ENCODE measurements around the gene MTG2. TPM values are rescaled to one million over a fixed set of nuclear protein-coding genes. Genes with fewer than 3 reads are reported as not detected.

The MTG2 gene
- 22.8 and 24.1 TPM in 2 replicates for total RNA-seq (2021; fragmentation: NEBNext Ultra II Directional; extraction: Animal tissue kit (Norgen Biotek cat#: 25700))
- polyA plus RNA-seq (2011; rRNA removed), result 14.4 and 24.7 TPM in 2 replicates
- 18.4 TPM for polyA plus RNA-seq (2011; cell fraction: cytosol; rRNA removed)
- 19.7 TPM for polyA plus RNA-seq (2011; cell fraction: nucleus; rRNA removed)
- 17.7 to 22.3 TPM (median 18.6 TPM) in 4 replicates for polyA plus RNA-seq (2012, experiment 1 of 2)
- 18.3 TPM for polyA plus RNA-seq (2012, experiment 2 of 2)
- polyA plus RNA-seq (2013, experiment 1 of 2), result 23.6 TPM
- 23.9 TPM for polyA plus RNA-seq (2013, experiment 2 of 2)
- polyA minus RNA-seq (2011; rRNA and poly(A)+ RNA removed), result 7.7 and 10.8 TPM in 2 replicates
- polyA minus RNA-seq (2011; cell fraction: cytosol; rRNA and poly(A)+ RNA removed), result 8.8 TPM
- 12.1 TPM for polyA minus RNA-seq (2011; cell fraction: nucleus; rRNA and poly(A)+ RNA removed)
- long read RNA-seq, experiment 1, partial matches to known transcripts, result 0 of 6 reads
- long read RNA-seq, experiment 1, other reads (novel, unspliced or antisense), result 5 of 6 reads
- long read RNA-seq, experiment 2, partial matches to known transcripts, result 3 of 13 reads
- long read RNA-seq, experiment 2, other reads (novel, unspliced or antisense), result 6 of 13 reads

GRCh38 chr20:62182469-62183425 lies at the start of gene MTG2:
TSS of gene MTG2 (plus strand) at chr20:62183028. CDS start at chr20:62193421, 10,393 bp downstream.
- Histone ChIP-seq H3K4ac (replicated peaks; ENCODE audit: insufficient read length, low read depth, low read length) (peak within 1 kb of the TSS; percentile 91), H3K23me2 (ENCODE audit: low read depth, low read length) (peaks cover 3% of the 10 kb centered on the region), H2AK5ac (ENCODE audit: low read depth, low read length) (no peak within 1 kb of the TSS), H2BK20ac (ENCODE audit: low read length) (no peak within 1 kb of the TSS), H3K18ac (ENCODE audit: extremely low read depth, low read length) (peak within 1 kb of the TSS; percentile 66), H3K4me3 (ENCODE audit: extremely low read depth in 1 of 4, insufficient read depth in 2 of 4, low read depth in 3 of 4, low read length in 4 of 4) (peak within 1 kb of the TSS; percentile 81 to 93 (median 90)), H2BK12ac (ENCODE audit: low read depth, low read length) (no peak within 1 kb of the TSS), H3K56ac (replicated peaks; ENCODE audit: insufficient read length, low read depth, low read length) (peak within 1 kb of the TSS; percentile 90), H4K91ac (replicated peaks; ENCODE audit: insufficient read length, low read length) (peak within 1 kb of the TSS; percentile 77), H2BK120ac (replicated peaks; ENCODE audit: low read depth, low read length) (no peak within 1 kb of the TSS), H4K5ac (ENCODE audit: insufficient read length, low read depth, low read length) (peak within 1 kb of the TSS; percentile 53), H3K27ac (ENCODE audit: low read depth, low read length) (peak within 1 kb of the TSS; percentile 82), H4K8ac (ENCODE audit: extremely low read depth, insufficient read depth, low read length) (peak within 1 kb of the TSS; percentile 96), H3K23ac (ENCODE audit: insufficient read length) (no peak within 1 kb of the TSS), H2BK5ac (ENCODE audit: low read depth, low read length) (peak within 1 kb of the TSS; percentile 87), H3K79me2 (ENCODE audit: control insufficient read depth in 1 of 2, insufficient read depth in 2 of 2, low read length in 2 of 2) (peaks cover 6 to 28% of the 10 kb centered on the region in 2 experiments; a peak in 3 of 4 replicates), H3K36me3 (ENCODE audit: control insufficient read depth in 2 of 4, insufficient read depth in 4 of 4, low read length in 3 of 4) (peaks cover 0 to 11% (median 5%) of the 10 kb centered on the region in 4 experiments; a peak in 6 of 8 replicates), H3K9ac (replicated peaks in 1 of 4; ENCODE audit: extremely low read depth in 1 of 4, low read depth in 3 of 4, low read length in 3 of 4) (peak within 1 kb of the TSS; percentile 86 to 88 (median 88)), H4K20me1 (replicated peaks in 1 of 2; ENCODE audit: control insufficient read depth in 1 of 2, insufficient read depth in 2 of 2, low read length in 2 of 2) (peaks cover 0 to 6% of the 10 kb centered on the region in 2 experiments), H3K9me3 (ENCODE audit: insufficient read depth in 2 of 2, low read depth in 1 of 2, low read length in 1 of 2) (no peaks in the 10 kb centered on the region), H3K79me1 (ENCODE audit: low read depth, low read length) (peaks cover 13% of the 10 kb centered on the region; the same call in 1 of the 2 replicates), H2AFZ (ENCODE audit: low read length) (no peak within 1 kb of the TSS; the same call in 1 of the 2 replicates), H3K14ac (ENCODE audit: insufficient read length) (no peak within 1 kb of the TSS), H2BK15ac (ENCODE audit: low read length) (no peak within 1 kb of the TSS), H3K27me3 (replicated peaks in 1 of 4; ENCODE audit: control insufficient read depth in 3 of 4, extremely low read depth in 1 of 4, insufficient read depth in 3 of 4, low read length in 3 of 4) (no peaks in the 10 kb centered on the region), H3K4me1 (replicated peaks in 1 of 4; ENCODE audit: control insufficient read depth in 3 of 4, insufficient read depth in 4 of 4, low read length in 3 of 4) (peaks cover 0 to 5% (median 1%) of the 10 kb centered on the region in 4 experiments; a peak in 3 of 7 replicates), H3K4me2 (ENCODE audit: insufficient read depth in 1 of 2, low read depth in 2 of 2, low read length in 2 of 2) (peak within 1 kb of the TSS; percentile 96 to 98)
- 2% methylated on average over 82 of the region's 96 CpGs; no CpG with 5 or more reads in 1 of the 2 experiments for WGBS, 2 experiments (ENCODE audit: extremely low coverage in 1 of 2, insufficient coverage in 1 of 2, insufficient read length in 1 of 2, insufficient replicate concordance in 2 of 2, low coverage in 1 of 2, low lambda C conversion rate in 2 of 2, missing lambda C conversion rate in 1 of 2)
- FAIRE-seq, result no peak
- peak; percentile 90 to 93 for DNase-seq (ENCODE audit: low read depth in 1 of 2, low spot score in 2 of 2)
- ChIA-PET CTCF (ENCODE audit: partially characterized antibody) (interaction anchor here (1.6 kb wide), 1 partner anchor 172 kb away, joined by 3 read pairs; no protein-coding TSS in a partner anchor), POLR2A (ENCODE audit: partially characterized antibody) (interaction anchor here (0.7 to 1.8 kb wide), 8 partner anchors 8 to 129 kb away, joined by 3 to 4 read pairs (median 3); no protein-coding TSS in a partner anchor)
- TF ChIP-seq POLR2A (IDR thresholded peaks at IDR 0.05; ENCODE audit: control extremely low read depth in 1 of 2, low read depth in 2 of 2, low read length in 2 of 2), result peak; percentile 70 to 87
- TF ChIP-seq ATF3 (IDR thresholded peaks at IDR 0.05; ENCODE audit: insufficient read depth, low read depth, low read length), result peak; percentile 68; the same call in 1 of the 2 replicates
- peak; percentile 68 for TF ChIP-seq SRF (IDR thresholded peaks at IDR 0.05; ENCODE audit: low read depth, low read length)
- TF ChIP-seq SP4 (IDR thresholded peaks at IDR 0.05; ENCODE audit: low read length), result 0 out of 2 replicates have a peak, but pooled peaks have one; percentile 19
- TF ChIP-seq HDAC2 (IDR thresholded peaks at IDR 0.05; ENCODE audit: borderline replicate concordance in 1 of 2, low read depth in 2 of 2, low read length in 2 of 2), result peak in 1 of 2 experiments; percentile 22; a peak in 1 of 4 replicates
- no peak for TF ChIP-seq RNF2 (IDR thresholded peaks at IDR 0.05; ENCODE audit: borderline replicate concordance, low read depth, low read length, missing control alignments, poor library complexity, severe bottlenecking)
